PC-3 (cell line): ENCODE results near the gene PTPRD. TPM values are rescaled to one million over a fixed set of nuclear protein-coding genes. Genes with fewer than 3 reads are reported as not detected.

Experiments
- ATAC-seq: fragments of 200-7000 bp; cut with Tn5 transposase; 2 replicates; pipeline ENCODE4 v1.9.1; 2020; ENCODE audit warnings: mild to moderate bottlenecking, moderate library complexity
- BruUV-seq: library from RNA; stranded (reverse); fragments of 400-500 nt; replicated peaks from 2 replicates; lab custom pipeline; 2021; lab: Mats Ljungman, UMichigan
- CTCF ChIA-PET: fragments of 300-600 bp; sonication (Branson Sonifier 250); formaldehyde crosslinking; loops from one replicate; lab custom pipeline; 2022; ENCODE audit warnings: antibody characterized with exemption; lab: Charles Lee
- POLR2A ChIA-PET: fragments of 300-600 bp; sonication (Branson Sonifier 250); formaldehyde crosslinking; loops from one replicate; lab custom pipeline; 2022; ENCODE audit warnings: antibody characterized with exemption; ENCODE audit not compliant: unreplicated experiment; lab: Charles Lee
- DNase-seq: peaks from one replicate; pipeline ENCODE4 v3.0.0-alpha.2; 2015
- H2AFZ ChIP-seq: fragments of 300-600 bp; sonication (generic); 2 replicates; pipeline ENCODE4 v1.6.0; 2016; ENCODE audit warnings: antibody characterized with exemption, low read length
- H3F3A ChIP-seq: fragments of 300-600 bp; sonication (generic); one replicate; pipeline ENCODE4 v1.6.0; 2017; ENCODE audit warnings: antibody characterized with exemption, low read length, control low read depth, mild to moderate bottlenecking; ENCODE audit not compliant: unreplicated experiment
- H3K27ac ChIP-seq: fragments of 300-600 bp; sonication (generic); 2 replicates; pipeline ENCODE4 v1.5.1; 2016; ENCODE audit warnings: mild to moderate bottlenecking, low read length
- H3K27me3 ChIP-seq: fragments of 300-600 bp; sonication (generic); 2 replicates; pipeline ENCODE4 v1.6.1; 2016; ENCODE audit warnings: low read length, mixed read lengths
- H3K36me3 ChIP-seq: fragments of 300-600 bp; sonication (generic); 2 replicates; pipeline ENCODE4 v1.6.1; 2016; ENCODE audit warnings: low read depth, mixed run types, low read length, mixed read lengths
- H3K4me1 ChIP-seq: fragments of 300-600 bp; sonication (generic); 2 replicates; pipeline ENCODE4 v1.5.1; 2016; ENCODE audit warnings: low read length; ENCODE audit not compliant: insufficient read depth
- H3K4me2 ChIP-seq: fragments of 300-600 bp; sonication (generic); 2 replicates; pipeline ENCODE4 v1.6.0; 2016; ENCODE audit warnings: low read length
- H3K4me3 ChIP-seq: fragments of 300-600 bp; sonication (generic); 2 replicates; pipeline ENCODE4 v1.5.1; 2016; ENCODE audit warnings: mild to moderate bottlenecking, low read length, mixed read lengths
- H3K79me2 ChIP-seq: fragments of 300-600 bp; sonication (generic); 2 replicates; pipeline ENCODE4 v1.6.1; 2017; ENCODE audit warnings: low read length, mixed read lengths
- H3K9ac ChIP-seq: fragments of 300-600 bp; sonication (generic); 2 replicates; pipeline ENCODE4 v1.6.0; 2016; ENCODE audit warnings: mild to moderate bottlenecking, low read length
- H3K9me2 ChIP-seq: fragments of 300-600 bp; sonication (generic); replicated peaks from 2 replicates; pipeline ENCODE4 v1.6.1; 2016; ENCODE audit warnings: mixed run types, low read length, mixed read lengths
- H3K9me3 ChIP-seq: fragments of 300-600 bp; sonication (generic); 2 replicates; pipeline ENCODE4 v1.6.1; 2016; ENCODE audit warnings: low read length, mixed read lengths
- H4K20me1 ChIP-seq: fragments of 300-600 bp; sonication (generic); 2 replicates; pipeline ENCODE4 v1.6.1; 2016; ENCODE audit warnings: low read length, mixed read lengths
- EZH2 ChIP-seq: fragments of 300-600 bp; sonication (generic); IDR thresholded peaks from one replicate; pipeline ENCODE4 v1.6.1; 2017; ENCODE audit warnings: antibody characterized with exemption, mild to moderate bottlenecking, low read length; ENCODE audit not compliant: unreplicated experiment
- EZH2phosphoT487 ChIP-seq: fragments of 300-600 bp; sonication (generic); IDR thresholded peaks from 2 replicates; pipeline ENCODE4 v1.6.1; 2018; ENCODE audit warnings: mild to moderate bottlenecking, antibody characterized with exemption, low read length, borderline replicate concordance
- intact Hi-C: fragments of 100-400 bp; cut with micrococcal nuclease; formaldehyde crosslinking; loops from 2 replicates; pipeline ENCODE4 v1.9.0; 2023
- total RNA-seq: library from RNA; depleted of rRNA; stranded (reverse); fragments of >200 nt; gene quantifications from 2 replicates; pipeline ENCODE4 v1.2.3, GENCODE V29; 2014
- TF ChIP-seq, protein P1 (sequence below): fragments of 300-600 bp; sonication (generic); conservative IDR thresholded peaks from 2 replicates; pipeline ENCODE4 v1.5.1; 2017; ENCODE audit warnings: antibody characterized with exemption, low read depth, mild to moderate bottlenecking, low read length

Gene PTPRD
- total RNA-seq, 1 experiment from 2014 or later = not detected

- Histone ChIP-seq H3K27me3 (no peaks in the 10 kb centered on the region), H3K4me1 (no peaks in the 10 kb centered on the region), H3F3A (no peaks in the 10 kb centered on the region), H3K79me2 (no peaks in the 10 kb centered on the region), H3K4me2 (no peak overlapping the region), H3K9ac (no peak overlapping the region), H3K9me3 (no peaks in the 10 kb centered on the region), H3K36me3 (no peaks in the 10 kb centered on the region), H3K27ac (no peak overlapping the region), H2AFZ (no peak overlapping the region), H3K9me2 (no peaks in the 10 kb centered on the region), H3K4me3 (no peak overlapping the region), H4K20me1 (no peaks in the 10 kb centered on the region)
- DNase-seq (no peak), ATAC-seq (no peak)
- BruUV-seq = no TSS peak
- CTCF ChIA-PET = no interaction called here
- intact Hi-C loops = no loop called here
- TF ChIP-seq, protein P1, sequence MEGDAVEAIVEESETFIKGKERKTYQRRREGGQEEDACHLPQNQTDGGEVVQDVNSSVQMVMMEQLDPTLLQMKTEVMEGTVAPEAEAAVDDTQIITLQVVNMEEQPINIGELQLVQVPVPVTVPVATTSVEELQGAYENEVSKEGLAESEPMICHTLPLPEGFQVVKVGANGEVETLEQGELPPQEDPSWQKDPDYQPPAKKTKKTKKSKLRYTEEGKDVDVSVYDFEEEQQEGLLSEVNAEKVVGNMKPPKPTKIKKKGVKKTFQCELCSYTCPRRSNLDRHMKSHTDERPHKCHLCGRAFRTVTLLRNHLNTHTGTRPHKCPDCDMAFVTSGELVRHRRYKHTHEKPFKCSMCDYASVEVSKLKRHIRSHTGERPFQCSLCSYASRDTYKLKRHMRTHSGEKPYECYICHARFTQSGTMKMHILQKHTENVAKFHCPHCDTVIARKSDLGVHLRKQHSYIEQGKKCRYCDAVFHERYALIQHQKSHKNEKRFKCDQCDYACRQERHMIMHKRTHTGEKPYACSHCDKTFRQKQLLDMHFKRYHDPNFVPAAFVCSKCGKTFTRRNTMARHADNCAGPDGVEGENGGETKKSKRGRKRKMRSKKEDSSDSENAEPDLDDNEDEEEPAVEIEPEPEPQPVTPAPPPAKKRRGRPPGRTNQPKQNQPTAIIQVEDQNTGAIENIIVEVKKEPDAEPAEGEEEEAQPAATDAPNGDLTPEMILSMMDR = no peak
- no peak for TF ChIP-seq EZH2
- no peak for TF ChIP-seq EZH2phosphoT487
- POLR2A ChIA-PET = no interaction called here
These were observed 1113.3 kb downstream of the PTPRD start for GRCh38 chr9:9499546-9499945.

DNA sequence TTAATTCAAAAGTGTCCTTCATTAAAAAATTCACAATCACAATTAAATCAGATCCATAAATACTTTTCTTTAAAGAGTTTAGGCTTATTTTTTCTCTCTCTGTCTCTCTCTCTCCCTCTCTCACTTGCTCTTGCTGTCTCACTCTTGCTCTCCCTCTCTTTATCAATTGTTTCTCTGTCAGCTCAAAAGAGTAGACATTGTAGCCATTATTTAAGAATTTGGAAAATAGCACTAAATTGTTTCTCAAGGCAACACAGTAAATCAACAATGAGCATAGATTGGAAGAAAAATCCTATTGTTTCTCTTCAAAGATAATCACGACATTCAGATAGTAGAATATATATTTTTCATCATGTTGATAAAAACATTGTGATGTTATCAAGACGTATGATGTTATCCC, 1114.0 kb downstream of the PTPRD start:
- TF ChIP-seq EZH2 (no peak), EZH2phosphoT487 (no peak)
- TF ChIP-seq, protein P1 = no peak
- no TSS peak for BruUV-seq
- DNase-seq = no peak
- ChIA-PET CTCF (no interaction called here), POLR2A (no interaction called here)
- intact Hi-C loops = no loop called here
- no peaks in the 10 kb centered on the region for H3K9me3 ChIP-seq
- H3K27me3 ChIP-seq = no peaks in the 10 kb centered on the region
- H2AFZ ChIP-seq = no peak overlapping the region
- no peaks in the 10 kb centered on the region for H3K79me2 ChIP-seq
- H3F3A ChIP-seq = no peaks in the 10 kb centered on the region
- H3K4me3 ChIP-seq = no peak overlapping the region
- H3K4me1 ChIP-seq = no peaks in the 10 kb centered on the region
- no peaks in the 10 kb centered on the region for H3K9me2 ChIP-seq
- H3K9ac ChIP-seq = no peak overlapping the region
- no peak for ATAC-seq
- H3K4me2 ChIP-seq = no peak overlapping the region
- H4K20me1 ChIP-seq = no peaks in the 10 kb centered on the region
- H3K27ac ChIP-seq = no peak overlapping the region
- H3K36me3 ChIP-seq = no peaks in the 10 kb centered on the region

- intact Hi-C loops = no loop called here
- Histone ChIP-seq H4K20me1 (no peaks in the 10 kb centered on the region), H3K4me3 (no peak overlapping the region), H3K9ac (no peak overlapping the region), H3K9me3 (no peaks in the 10 kb centered on the region), H3F3A (no peaks in the 10 kb centered on the region), H3K27ac (no peak overlapping the region), H3K27me3 (no peaks in the 10 kb centered on the region), H2AFZ (no peak overlapping the region), H3K79me2 (no peaks in the 10 kb centered on the region), H3K36me3 (no peaks in the 10 kb centered on the region), H3K4me2 (no peak overlapping the region), H3K4me1 (no peaks in the 10 kb centered on the region), H3K9me2 (no peaks in the 10 kb centered on the region)
- DNase-seq = no peak
- TF ChIP-seq EZH2phosphoT487 (no peak), EZH2 (no peak)
- TF ChIP-seq, protein P1 = no peak
- BruUV-seq = no TSS peak
- POLR2A ChIA-PET = no interaction called here
- CTCF ChIA-PET = no interaction called here
- no peak for ATAC-seq
These were observed 1114.7 kb downstream of the PTPRD start for GRCh38 chr9:9498128-9498527.
